Body of pancreas (tissue), 4 donors: ENCODE measurements around the gene FOXF1. TPM values are rescaled to one million over a fixed set of nuclear protein-coding genes. Genes with fewer than 3 reads are reported as not detected.

Experiments
- ATAC-seq: fragments of 150-250 bp; one replicate; pipeline ENCODE4 v1.9.1; 2016
- DNase-seq, 4 donors: peaks; one replicate each; pipeline ENCODE4 v3.0.0-alpha.2; 2019
- H3K27ac ChIP-seq, 4 donors: fragments of 200-600 bp; sonication (generic); 1 replicate in 3 of 4; 2 replicates in 1 of 4; pipeline versions ENCODE4 v1.5.1 to v1.6.1; 2016 to 2019; ENCODE audit warnings: mild to moderate bottlenecking in 1 of 4, mixed read lengths in 1 of 4, moderate library complexity in 1 of 4
- H3K27me3 ChIP-seq, 2 donors: fragments of 200-600 bp; sonication (generic); one replicate each; pipeline ENCODE4 v1.6.0; 2016; ENCODE audit warnings: mild to moderate bottlenecking in 1 of 2
- H3K36me3 ChIP-seq, 2 donors: fragments of 200-600 bp; sonication (generic); replicated peaks in 1 of 2; 2 replicates each; pipeline ENCODE4 v1.5.1; 2016; ENCODE audit warnings: low read depth in 2 of 2; ENCODE audit not compliant: insufficient read depth in 1 of 2
- H3K4me1 ChIP-seq: fragments of 200-600 bp; sonication (generic); one replicate; pipeline ENCODE4 v1.6.0; 2016
- H3K4me3 ChIP-seq, 2 donors: fragments of 200-600 bp; sonication (generic); 1 replicate in 1 of 2; 2 replicates in 1 of 2; pipeline ENCODE4 v1.5.1; 2016 to 2019
- H3K9me3 ChIP-seq, 3 donors: fragments of 200-600 bp; sonication (generic); 1 replicate in 2 of 3; 2 replicates in 1 of 3; pipeline ENCODE4 v1.5.1; 2016
- POLR2A ChIP-seq, 3 donors: fragments of 450-650 bp; IDR thresholded peaks; one replicate each; pipeline ENCODE4 v1.6.1; 2016; ENCODE audit warnings: antibody characterized with exemption in 3 of 3, mild to moderate bottlenecking in 2 of 3
- WGBS, 2 donors: methylation state at CpG; one replicate each; pipeline ENCODE4 v1.1.5; 2017; 5-methylcytosine and 5-hydroxymethylcytosine counted together
- intact Hi-C: fragments of 100-400 bp; cut with DNase I; formaldehyde crosslinking; loops from one replicate; pipeline ENCODE4 v1.15.1; 2023
- total RNA-seq, 2 donors: library from RNA; depleted of rRNA; stranded (reverse); fragments of >200 nt; gene quantifications; one replicate each; pipeline ENCODE4 v1.1.0, GENCODE V29; 2016
- TF ChIP-seq, protein P1 (sequence below), 7 experiments: fragments of 450-650 bp in 4 of 7; fragments of 200-600 bp in 3 of 7; sonication (generic) in 3 of 7; IDR thresholded peaks; one replicate each; pipeline ENCODE4 v1.5.1; 2016 to 2019; ENCODE audit warnings: antibody characterized with exemption in 7 of 7

FOXF1 gene
- total RNA-seq, 2 donors from 2014 or later, result 0.52 to 7.3 TPM

DNA sequence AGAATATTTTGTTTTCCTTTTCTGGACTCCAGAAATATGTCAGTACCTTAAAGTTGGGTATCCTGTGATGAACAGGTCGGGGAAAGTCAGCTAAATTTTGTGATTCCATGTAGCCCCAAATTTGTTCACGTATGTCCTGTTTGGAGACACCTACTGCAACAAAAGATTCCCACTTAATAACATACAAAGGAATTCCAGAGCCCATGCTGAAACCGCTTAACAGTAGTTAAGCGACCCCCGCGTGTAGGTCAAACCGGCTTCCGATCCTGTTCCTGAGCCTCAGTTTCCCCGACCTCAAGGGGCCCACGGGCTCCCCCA is 44.2 kb downstream of the FOXF1 start:
- H3K36me3 ChIP-seq, result peaks cover 0 to 4% of the 10 kb centered on the region in 2 donors
- H3K4me1 ChIP-seq, result peaks cover 18% of the 10 kb centered on the region
- peak overlapping the region; percentile 76 to 92 for H3K4me3 ChIP-seq
- H3K27me3 ChIP-seq, result no peaks in the 10 kb centered on the region
- peak overlapping the region in 3 of 4 donors; percentile 80 to 83 (median 82) for H3K27ac ChIP-seq
- intact Hi-C loops, result no loop called here
- no peak for ATAC-seq
- H3K9me3 ChIP-seq, result no peaks in the 10 kb centered on the region
- no peak for TF ChIP-seq POLR2A (IDR thresholded peaks at IDR 0.05)
- TF ChIP-seq, protein P1, sequence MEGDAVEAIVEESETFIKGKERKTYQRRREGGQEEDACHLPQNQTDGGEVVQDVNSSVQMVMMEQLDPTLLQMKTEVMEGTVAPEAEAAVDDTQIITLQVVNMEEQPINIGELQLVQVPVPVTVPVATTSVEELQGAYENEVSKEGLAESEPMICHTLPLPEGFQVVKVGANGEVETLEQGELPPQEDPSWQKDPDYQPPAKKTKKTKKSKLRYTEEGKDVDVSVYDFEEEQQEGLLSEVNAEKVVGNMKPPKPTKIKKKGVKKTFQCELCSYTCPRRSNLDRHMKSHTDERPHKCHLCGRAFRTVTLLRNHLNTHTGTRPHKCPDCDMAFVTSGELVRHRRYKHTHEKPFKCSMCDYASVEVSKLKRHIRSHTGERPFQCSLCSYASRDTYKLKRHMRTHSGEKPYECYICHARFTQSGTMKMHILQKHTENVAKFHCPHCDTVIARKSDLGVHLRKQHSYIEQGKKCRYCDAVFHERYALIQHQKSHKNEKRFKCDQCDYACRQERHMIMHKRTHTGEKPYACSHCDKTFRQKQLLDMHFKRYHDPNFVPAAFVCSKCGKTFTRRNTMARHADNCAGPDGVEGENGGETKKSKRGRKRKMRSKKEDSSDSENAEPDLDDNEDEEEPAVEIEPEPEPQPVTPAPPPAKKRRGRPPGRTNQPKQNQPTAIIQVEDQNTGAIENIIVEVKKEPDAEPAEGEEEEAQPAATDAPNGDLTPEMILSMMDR (IDR thresholded peaks at IDR 0.05), result no peak
- 3% methylated on average over 10 of the region's 10 CpGs for WGBS, 2 donors
- no peak for DNase-seq

DNA sequence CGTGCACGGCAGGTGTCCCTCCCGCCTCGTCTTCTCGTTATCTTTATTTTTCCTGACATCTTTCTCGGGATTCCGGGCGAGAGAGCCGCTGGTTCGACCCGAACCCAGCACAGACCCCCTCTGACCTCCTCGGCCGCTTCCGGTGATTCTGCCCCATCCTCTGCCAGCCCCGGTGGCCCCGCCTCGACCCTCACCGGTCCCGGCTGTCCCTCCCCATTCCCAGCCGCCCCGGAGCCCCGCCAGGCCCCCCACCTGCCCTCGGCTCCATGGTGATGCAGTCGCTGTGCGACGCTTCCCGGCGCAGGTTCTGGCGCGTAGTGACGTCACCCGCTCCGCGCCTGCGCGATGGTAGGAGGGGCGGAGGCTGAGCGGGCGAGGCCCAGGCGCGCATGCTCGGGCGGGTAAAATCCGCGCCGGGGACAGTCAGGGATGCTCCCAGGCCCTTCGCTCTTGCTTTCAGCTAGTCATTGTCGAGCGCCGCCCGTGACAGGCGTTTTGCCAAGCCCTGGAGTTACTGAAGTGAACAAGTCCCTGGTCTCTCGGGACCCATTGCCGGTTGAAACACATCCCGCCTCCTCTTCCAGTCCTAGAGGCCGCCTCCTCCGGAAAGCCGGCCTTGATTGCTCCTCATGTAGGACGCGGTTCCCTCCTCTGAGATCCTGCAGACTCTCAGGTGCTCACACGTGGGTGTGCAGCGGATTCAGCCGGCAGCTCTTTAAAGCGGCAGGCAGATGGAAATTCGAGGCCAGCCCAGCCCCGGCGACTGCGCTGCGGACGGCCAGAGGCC is 44.8 kb downstream of the FOXF1 start, which contains the start of gene MTHFSD:
TSS of gene MTHFSD (minus strand) at position 319 of the 787 bp plus-strand sequence. CDS start at position 268, 51 bp downstream.
- ATAC-seq (peak; percentile 99), DNase-seq (peak; percentile 91 to 94 (median 93))
- intact Hi-C loops, result no loop called here
- H3K27ac ChIP-seq, result peak within 1 kb of the TSS; percentile 27 to 83 (median 81)
- TF ChIP-seq POLR2A (IDR thresholded peaks at IDR 0.05), result peak in 2 of 3 donors; percentile 72 to 73
- TF ChIP-seq, protein P1 (IDR thresholded peaks at IDR 0.05), result no peak
- 2 to 3% methylated on average over 24 to 64 of the region's 70 CpGs for WGBS, 2 donors
- H3K4me3 ChIP-seq, result peak within 1 kb of the TSS; percentile 76 to 92
- peaks cover 18% of the 10 kb centered on the region for H3K4me1 ChIP-seq
- H3K36me3 ChIP-seq, result peaks cover 0 to 4% of the 10 kb centered on the region in 2 donors
- no peaks in the 10 kb centered on the region for H3K9me3 ChIP-seq
- H3K27me3 ChIP-seq, result no peaks in the 10 kb centered on the region

DNA sequence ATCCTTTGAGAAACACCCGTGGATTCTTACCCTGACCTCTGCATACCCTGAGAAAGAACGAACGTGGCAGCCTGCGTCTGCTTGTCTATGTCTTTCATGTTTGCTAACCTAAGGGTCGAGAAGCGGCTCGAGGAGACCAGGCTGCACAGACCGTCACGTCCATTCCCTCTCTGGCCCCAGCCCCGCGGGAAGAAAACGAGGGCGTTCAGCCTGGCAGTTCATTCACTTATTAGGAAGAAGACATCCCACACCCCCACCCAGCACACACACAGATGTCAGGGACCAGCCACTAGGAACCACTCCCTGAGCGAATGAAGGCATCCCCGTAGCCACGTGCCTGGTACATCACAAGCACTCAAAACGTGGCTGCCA is 45.4 kb downstream of the FOXF1 start:
- H3K27ac ChIP-seq, result peak overlapping the region in 2 of 4 donors; percentile 80 to 82
- ATAC-seq, result no peak

DNA sequence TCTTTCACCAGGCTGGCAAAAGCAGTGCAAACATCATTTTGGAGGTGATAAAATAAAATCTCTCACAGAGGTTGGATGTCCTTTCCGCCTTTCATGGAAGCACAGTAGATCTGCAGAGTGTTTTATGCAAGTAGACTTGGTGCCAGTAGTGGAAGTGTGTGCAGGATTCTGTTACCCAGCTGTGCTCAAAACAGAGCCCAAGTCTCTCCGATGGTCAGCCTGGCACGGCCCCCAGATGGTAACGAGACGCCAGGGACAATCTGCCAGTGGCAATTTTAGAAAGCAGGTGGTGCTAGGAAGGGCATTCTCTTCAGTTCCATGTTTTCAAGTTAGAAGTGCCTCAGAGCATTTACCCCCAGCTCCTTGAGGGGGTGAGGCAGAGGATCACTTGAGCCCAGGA is 46.2 kb downstream of the FOXF1 start:
- H3K4me3 ChIP-seq, result no peak overlapping the region
- H3K4me1 ChIP-seq, result peaks cover 18% of the 10 kb centered on the region
- H3K27me3 ChIP-seq, result no peaks in the 10 kb centered on the region
- no peak overlapping the region for H3K27ac ChIP-seq
- DNase-seq, result no peak
- peaks cover 0 to 2% of the 10 kb centered on the region in 2 donors for H3K36me3 ChIP-seq
- no peaks in the 10 kb centered on the region for H3K9me3 ChIP-seq
- TF ChIP-seq, protein P1 (IDR thresholded peaks at IDR 0.05), result no peak
- TF ChIP-seq POLR2A (IDR thresholded peaks at IDR 0.05), result no peak
- intact Hi-C loops, result no loop called here
- ATAC-seq, result no peak
- WGBS, 2 donors, result 54 to 59% methylated on average over 5 of the region's 5 CpGs

More for the DNA sequence above, 45.4 kb downstream of the FOXF1 start:
- Histone ChIP-seq H3K27me3 (no peaks in the 10 kb centered on the region), H3K4me3 (peak overlapping the region; percentile 76 to 92), H3K4me1 (peaks cover 18% of the 10 kb centered on the region), H3K9me3 (no peaks in the 10 kb centered on the region), H3K36me3 (peaks cover 0 to 4% of the 10 kb centered on the region in 2 donors)
- 23 to 39% methylated on average over 4 to 17 of the region's 17 CpGs for WGBS, 2 donors
- TF ChIP-seq, protein P1 (IDR thresholded peaks at IDR 0.05), result no peak
- no peak for TF ChIP-seq POLR2A (IDR thresholded peaks at IDR 0.05)
- no peak for DNase-seq
- intact Hi-C loops, result no loop called here
